HG02798 (cell line): ENCODE results near the gene ANKMY1.

Experiments used
- ATAC-seq: cut with Tn5 transposase; IDR thresholded peaks from one replicate; pipeline ENCODE4 v1.9.1; 2021; ENCODE audit warnings: mild to moderate bottlenecking; ENCODE audit not compliant: unreplicated experiment, poor library complexity

The ANKMY1 gene

GRCh38 chr2:240579771-240580614 is 22.2 kb upstream of the ANKMY1 start:
- ATAC-seq = peak; percentile 33

GRCh38 chr2:240579071-240579762 is 21.4 kb upstream of the ANKMY1 start:
- ATAC-seq = no peak

- no peak for ATAC-seq
Measured at GRCh38 chr2:240578488-240578887, 20.7 kb upstream of the ANKMY1 start.

- ATAC-seq = no peak
Measured at GRCh38 chr2:240578110-240578450, 20.3 kb upstream of the ANKMY1 start.

- ATAC-seq = no peak
Measured at GRCh38 chr2:240577281-240578109, 19.7 kb upstream of the ANKMY1 start.

GRCh38 chr2:240576436-240577205 is 18.8 kb upstream of the ANKMY1 start:
- ATAC-seq = no peak

GRCh38 chr2:240576036-240576435 is 18.2 kb upstream of the ANKMY1 start:
- ATAC-seq = no peak

GRCh38 chr2:240575101-240575965 is 17.5 kb upstream of the ANKMY1 start:
- no peak for ATAC-seq

- ATAC-seq = no peak
Measured at GRCh38 chr2:240574386-240575100, 16.8 kb upstream of the ANKMY1 start.

GRCh38 chr2:240573516-240574385 is 16.0 kb upstream of the ANKMY1 start:
- ATAC-seq = no peak

GRCh38 chr2:240573071-240573515 is 15.3 kb upstream of the ANKMY1 start:
- ATAC-seq = no peak

- ATAC-seq = no peak
Measured at GRCh38 chr2:240572141-240573031, 14.6 kb upstream of the ANKMY1 start.

- ATAC-seq = no peak
Measured at GRCh38 chr2:240571314-240571973, 13.7 kb upstream of the ANKMY1 start.

GRCh38 chr2:240570531-240571313 is 12.9 kb upstream of the ANKMY1 start:
- ATAC-seq = no peak

GRCh38 chr2:240569998-240570530 is 12.3 kb upstream of the ANKMY1 start:
- no peak for ATAC-seq
